ENCODE data around the gene TSC22D3. TPM values are rescaled to one million over a fixed set of nuclear protein-coding genes. Genes with fewer than 3 reads are reported as not detected.

TSC22D3 gene
- polyA plus RNA-seq, 1 of the 3 experiments (the other 2 are of a cell fraction): 9.2 TPM

DNA sequence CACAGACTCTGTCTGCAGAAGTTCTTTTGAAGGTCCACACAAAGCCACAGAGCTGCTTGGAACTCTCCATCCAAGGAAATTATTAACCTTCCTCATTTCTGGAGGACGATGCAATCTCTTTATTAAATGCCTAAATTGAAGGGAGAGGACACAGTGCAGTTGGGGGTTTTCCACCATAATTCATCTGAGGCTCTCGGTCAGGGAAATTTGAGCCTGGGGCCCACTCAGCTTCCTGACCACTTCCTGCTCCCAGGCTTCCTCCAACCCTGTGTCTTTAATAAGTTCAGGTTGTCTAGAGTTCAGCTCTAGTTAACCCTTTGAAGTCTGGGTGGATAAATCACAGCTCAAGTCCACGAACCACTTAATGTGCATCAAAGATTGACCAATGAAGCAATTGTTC is 88.8 kb downstream of the TSC22D3 start:
- no peak overlapping the region for H3K4me3 ChIP-seq (ENCODE audit: low read depth in 2 of 2, low read length in 1 of 2)
- no peaks in the 10 kb centered on the region for H3K79me2 ChIP-seq (ENCODE audit: insufficient read depth)
- peaks cover 14% of the 10 kb centered on the region; the same call in 1 of the 2 replicates for H3K27me3 ChIP-seq (ENCODE audit: insufficient read depth)
- ChIA-PET CTCF (interaction anchor here (1.1 to 1.3 kb wide), 2 partner anchors 10 to 14 kb away, joined by 4 to 5 read pairs; no protein-coding TSS in a partner anchor), POLR2A (no interaction called here)
- no peak overlapping the region for H2AFZ ChIP-seq (ENCODE audit: low read depth)
- H3K4me2 ChIP-seq: no peak overlapping the region
- H3K9ac ChIP-seq: no peak overlapping the region
- H3K27ac ChIP-seq (ENCODE audit: low read depth in 2 of 2, low read length in 1 of 2): no peak overlapping the region
- H3K36me3 ChIP-seq (replicated peaks in 1 of 2; ENCODE audit: control insufficient read depth in 1 of 2, insufficient read depth in 2 of 2, low read length in 1 of 2): no peaks in the 10 kb centered on the region
- TF ChIP-seq, protein P1, sequence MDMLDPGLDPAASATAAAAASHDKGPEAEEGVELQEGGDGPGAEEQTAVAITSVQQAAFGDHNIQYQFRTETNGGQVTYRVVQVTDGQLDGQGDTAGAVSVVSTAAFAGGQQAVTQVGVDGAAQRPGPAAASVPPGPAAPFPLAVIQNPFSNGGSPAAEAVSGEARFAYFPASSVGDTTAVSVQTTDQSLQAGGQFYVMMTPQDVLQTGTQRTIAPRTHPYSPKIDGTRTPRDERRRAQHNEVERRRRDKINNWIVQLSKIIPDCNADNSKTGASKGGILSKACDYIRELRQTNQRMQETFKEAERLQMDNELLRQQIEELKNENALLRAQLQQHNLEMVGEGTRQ (IDR thresholded peaks at IDR 0.05; ENCODE audit: borderline replicate concordance, low read depth, low read length): no peak
- TF ChIP-seq GATA2 (CRISPR knock-in tag; IDR thresholded peaks at IDR 0.05): no peak
- TF ChIP-seq, protein P2, sequence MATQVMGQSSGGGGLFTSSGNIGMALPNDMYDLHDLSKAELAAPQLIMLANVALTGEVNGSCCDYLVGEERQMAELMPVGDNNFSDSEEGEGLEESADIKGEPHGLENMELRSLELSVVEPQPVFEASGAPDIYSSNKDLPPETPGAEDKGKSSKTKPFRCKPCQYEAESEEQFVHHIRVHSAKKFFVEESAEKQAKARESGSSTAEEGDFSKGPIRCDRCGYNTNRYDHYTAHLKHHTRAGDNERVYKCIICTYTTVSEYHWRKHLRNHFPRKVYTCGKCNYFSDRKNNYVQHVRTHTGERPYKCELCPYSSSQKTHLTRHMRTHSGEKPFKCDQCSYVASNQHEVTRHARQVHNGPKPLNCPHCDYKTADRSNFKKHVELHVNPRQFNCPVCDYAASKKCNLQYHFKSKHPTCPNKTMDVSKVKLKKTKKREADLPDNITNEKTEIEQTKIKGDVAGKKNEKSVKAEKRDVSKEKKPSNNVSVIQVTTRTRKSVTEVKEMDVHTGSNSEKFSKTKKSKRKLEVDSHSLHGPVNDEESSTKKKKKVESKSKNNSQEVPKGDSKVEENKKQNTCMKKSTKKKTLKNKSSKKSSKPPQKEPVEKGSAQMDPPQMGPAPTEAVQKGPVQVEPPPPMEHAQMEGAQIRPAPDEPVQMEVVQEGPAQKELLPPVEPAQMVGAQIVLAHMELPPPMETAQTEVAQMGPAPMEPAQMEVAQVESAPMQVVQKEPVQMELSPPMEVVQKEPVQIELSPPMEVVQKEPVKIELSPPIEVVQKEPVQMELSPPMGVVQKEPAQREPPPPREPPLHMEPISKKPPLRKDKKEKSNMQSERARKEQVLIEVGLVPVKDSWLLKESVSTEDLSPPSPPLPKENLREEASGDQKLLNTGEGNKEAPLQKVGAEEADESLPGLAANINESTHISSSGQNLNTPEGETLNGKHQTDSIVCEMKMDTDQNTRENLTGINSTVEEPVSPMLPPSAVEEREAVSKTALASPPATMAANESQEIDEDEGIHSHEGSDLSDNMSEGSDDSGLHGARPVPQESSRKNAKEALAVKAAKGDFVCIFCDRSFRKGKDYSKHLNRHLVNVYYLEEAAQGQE (IDR thresholded peaks at IDR 0.05; ENCODE audit: low read depth, low read length): no peak
- TF ChIP-seq GABPA (IDR thresholded peaks at IDR 0.05; ENCODE audit: low read depth): no peak
- no peak for TF ChIP-seq JUND (IDR thresholded peaks at IDR 0.05)
- no peak for TF ChIP-seq FOXJ3 (CRISPR knock-in tag; IDR thresholded peaks at IDR 0.05)
- no peak for TF ChIP-seq TCF12 (IDR thresholded peaks at IDR 0.05)
- no peak for TF ChIP-seq EZH2phosphoT487 (IDR thresholded peaks at IDR 0.05; ENCODE audit: borderline replicate concordance, low read depth)
- no peak for TF ChIP-seq NRF1 (IDR thresholded peaks at IDR 0.05; ENCODE audit: low read depth, low read length)
- no peak for TF ChIP-seq TAF1 (IDR thresholded peaks at IDR 0.05; ENCODE audit: borderline replicate concordance, low read depth, low read length)
- TF ChIP-seq RAD21 (IDR thresholded peaks at IDR 0.05; ENCODE audit: low read length): no peak
- TF ChIP-seq, protein P3, sequence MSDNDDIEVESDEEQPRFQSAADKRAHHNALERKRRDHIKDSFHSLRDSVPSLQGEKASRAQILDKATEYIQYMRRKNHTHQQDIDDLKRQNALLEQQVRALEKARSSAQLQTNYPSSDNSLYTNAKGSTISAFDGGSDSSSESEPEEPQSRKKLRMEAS (IDR thresholded peaks at IDR 0.05; ENCODE audit: low read depth): no peak
- no peak for TF ChIP-seq RFX5 (IDR thresholded peaks at IDR 0.05; ENCODE audit: low read length)
- TF ChIP-seq MEF2A (IDR thresholded peaks at IDR 0.05; ENCODE audit: borderline replicate concordance, low read depth): no peak
- no peak for TF ChIP-seq RCOR1 (IDR thresholded peaks at IDR 0.05; ENCODE audit: low read length)
- TF ChIP-seq YY1 (IDR thresholded peaks at IDR 0.05; ENCODE audit: low read depth): no peak
- TF ChIP-seq, protein P4, sequence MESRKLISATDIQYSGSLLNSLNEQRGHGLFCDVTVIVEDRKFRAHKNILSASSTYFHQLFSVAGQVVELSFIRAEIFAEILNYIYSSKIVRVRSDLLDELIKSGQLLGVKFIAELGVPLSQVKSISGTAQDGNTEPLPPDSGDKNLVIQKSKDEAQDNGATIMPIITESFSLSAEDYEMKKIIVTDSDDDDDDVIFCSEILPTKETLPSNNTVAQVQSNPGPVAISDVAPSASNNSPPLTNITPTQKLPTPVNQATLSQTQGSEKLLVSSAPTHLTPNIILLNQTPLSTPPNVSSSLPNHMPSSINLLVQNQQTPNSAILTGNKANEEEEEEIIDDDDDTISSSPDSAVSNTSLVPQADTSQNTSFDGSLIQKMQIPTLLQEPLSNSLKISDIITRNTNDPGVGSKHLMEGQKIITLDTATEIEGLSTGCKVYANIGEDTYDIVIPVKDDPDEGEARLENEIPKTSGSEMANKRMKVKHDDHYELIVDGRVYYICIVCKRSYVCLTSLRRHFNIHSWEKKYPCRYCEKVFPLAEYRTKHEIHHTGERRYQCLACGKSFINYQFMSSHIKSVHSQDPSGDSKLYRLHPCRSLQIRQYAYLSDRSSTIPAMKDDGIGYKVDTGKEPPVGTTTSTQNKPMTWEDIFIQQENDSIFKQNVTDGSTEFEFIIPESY (IDR thresholded peaks at IDR 0.05; ENCODE audit: borderline replicate concordance, low read depth): no peak
- no peak for TF ChIP-seq FOXM1 (IDR thresholded peaks at IDR 0.05; ENCODE audit: low read depth)
- no peaks in the 10 kb centered on the region for H3K9me3 ChIP-seq
- no peak for DNase-seq
- H3K9me2 ChIP-seq: no peaks in the 10 kb centered on the region
- no peaks in the 10 kb centered on the region for H4K20me1 ChIP-seq (ENCODE audit: insufficient read depth)
- H3F3A ChIP-seq (replicated peaks; ENCODE audit: insufficient read depth): no peaks in the 10 kb centered on the region
- 18% methylated on average over 3 of the region's 3 CpGs for WGBS (ENCODE audit: low lambda C conversion rate)
- no peaks in the 10 kb centered on the region for H3K4me1 ChIP-seq (ENCODE audit: control insufficient read depth in 1 of 2, insufficient read depth in 2 of 2, low read depth in 1 of 2, low read length in 1 of 2)

All from SK-N-SH (cell line).